HL-60 (cell line): ENCODE measurements around the gene RASD2.

Experiments used
- GABPA ChIP-seq: IDR thresholded peaks from 2 replicates; pipeline ENCODE4 v1.6.1; 2012; ENCODE audit warnings: low read depth
- POLR2AphosphoS5 ChIP-seq: IDR thresholded peaks from 2 replicates; pipeline ENCODE4 v1.6.1; 2012; ENCODE audit warnings: low read depth
- SPI1 ChIP-seq: IDR thresholded peaks from 2 replicates; pipeline ENCODE4 v1.6.1; 2012; ENCODE audit warnings: low read depth, mild to moderate bottlenecking, borderline replicate concordance
- TF ChIP-seq, protein P1 (sequence below): IDR thresholded peaks from one replicate; pipeline ENCODE4 v1.5.1; 2011; ENCODE audit warnings: low read length, control low read depth, inconsistent platforms; ENCODE audit not compliant: insufficient read depth
- TF ChIP-seq, protein P2 (sequence below): IDR thresholded peaks from 2 replicates; pipeline ENCODE4 v1.6.1; 2012; ENCODE audit warnings: low read depth; ENCODE audit not compliant: insufficient replicate concordance

DNA sequence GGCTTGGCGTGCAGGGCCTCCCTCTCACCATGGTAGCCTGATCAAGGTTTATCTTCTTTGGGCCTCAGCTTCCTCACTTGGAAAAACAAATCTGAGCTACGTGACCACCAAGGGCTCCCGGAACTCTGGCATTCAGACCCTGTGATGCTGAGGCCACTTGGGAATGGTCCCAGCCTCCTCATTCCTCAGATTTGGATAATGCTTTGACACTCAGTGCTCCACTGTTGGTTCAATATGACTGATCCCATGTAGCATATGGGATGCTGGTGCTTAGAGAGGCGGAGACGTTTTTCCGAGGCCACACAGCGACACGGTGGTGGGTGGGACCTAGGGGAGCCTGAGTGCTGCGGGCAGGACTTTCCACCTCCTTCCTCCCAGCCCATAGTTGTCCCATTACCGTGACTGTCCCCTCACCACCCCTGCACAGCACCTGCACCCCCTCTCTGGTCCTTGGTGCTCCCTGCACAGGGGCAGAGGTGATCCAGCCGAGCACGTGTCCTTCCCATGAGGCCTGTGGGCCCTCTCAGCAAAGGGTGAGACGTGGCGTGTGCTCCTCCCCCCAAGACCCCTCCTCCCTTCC lies 53.4 kb downstream of the RASD2 start:
- TF ChIP-seq, protein P1, sequence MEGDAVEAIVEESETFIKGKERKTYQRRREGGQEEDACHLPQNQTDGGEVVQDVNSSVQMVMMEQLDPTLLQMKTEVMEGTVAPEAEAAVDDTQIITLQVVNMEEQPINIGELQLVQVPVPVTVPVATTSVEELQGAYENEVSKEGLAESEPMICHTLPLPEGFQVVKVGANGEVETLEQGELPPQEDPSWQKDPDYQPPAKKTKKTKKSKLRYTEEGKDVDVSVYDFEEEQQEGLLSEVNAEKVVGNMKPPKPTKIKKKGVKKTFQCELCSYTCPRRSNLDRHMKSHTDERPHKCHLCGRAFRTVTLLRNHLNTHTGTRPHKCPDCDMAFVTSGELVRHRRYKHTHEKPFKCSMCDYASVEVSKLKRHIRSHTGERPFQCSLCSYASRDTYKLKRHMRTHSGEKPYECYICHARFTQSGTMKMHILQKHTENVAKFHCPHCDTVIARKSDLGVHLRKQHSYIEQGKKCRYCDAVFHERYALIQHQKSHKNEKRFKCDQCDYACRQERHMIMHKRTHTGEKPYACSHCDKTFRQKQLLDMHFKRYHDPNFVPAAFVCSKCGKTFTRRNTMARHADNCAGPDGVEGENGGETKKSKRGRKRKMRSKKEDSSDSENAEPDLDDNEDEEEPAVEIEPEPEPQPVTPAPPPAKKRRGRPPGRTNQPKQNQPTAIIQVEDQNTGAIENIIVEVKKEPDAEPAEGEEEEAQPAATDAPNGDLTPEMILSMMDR, result no peak
- no peak for TF ChIP-seq GABPA
- no peak for TF ChIP-seq SPI1
- TF ChIP-seq, protein P2, sequence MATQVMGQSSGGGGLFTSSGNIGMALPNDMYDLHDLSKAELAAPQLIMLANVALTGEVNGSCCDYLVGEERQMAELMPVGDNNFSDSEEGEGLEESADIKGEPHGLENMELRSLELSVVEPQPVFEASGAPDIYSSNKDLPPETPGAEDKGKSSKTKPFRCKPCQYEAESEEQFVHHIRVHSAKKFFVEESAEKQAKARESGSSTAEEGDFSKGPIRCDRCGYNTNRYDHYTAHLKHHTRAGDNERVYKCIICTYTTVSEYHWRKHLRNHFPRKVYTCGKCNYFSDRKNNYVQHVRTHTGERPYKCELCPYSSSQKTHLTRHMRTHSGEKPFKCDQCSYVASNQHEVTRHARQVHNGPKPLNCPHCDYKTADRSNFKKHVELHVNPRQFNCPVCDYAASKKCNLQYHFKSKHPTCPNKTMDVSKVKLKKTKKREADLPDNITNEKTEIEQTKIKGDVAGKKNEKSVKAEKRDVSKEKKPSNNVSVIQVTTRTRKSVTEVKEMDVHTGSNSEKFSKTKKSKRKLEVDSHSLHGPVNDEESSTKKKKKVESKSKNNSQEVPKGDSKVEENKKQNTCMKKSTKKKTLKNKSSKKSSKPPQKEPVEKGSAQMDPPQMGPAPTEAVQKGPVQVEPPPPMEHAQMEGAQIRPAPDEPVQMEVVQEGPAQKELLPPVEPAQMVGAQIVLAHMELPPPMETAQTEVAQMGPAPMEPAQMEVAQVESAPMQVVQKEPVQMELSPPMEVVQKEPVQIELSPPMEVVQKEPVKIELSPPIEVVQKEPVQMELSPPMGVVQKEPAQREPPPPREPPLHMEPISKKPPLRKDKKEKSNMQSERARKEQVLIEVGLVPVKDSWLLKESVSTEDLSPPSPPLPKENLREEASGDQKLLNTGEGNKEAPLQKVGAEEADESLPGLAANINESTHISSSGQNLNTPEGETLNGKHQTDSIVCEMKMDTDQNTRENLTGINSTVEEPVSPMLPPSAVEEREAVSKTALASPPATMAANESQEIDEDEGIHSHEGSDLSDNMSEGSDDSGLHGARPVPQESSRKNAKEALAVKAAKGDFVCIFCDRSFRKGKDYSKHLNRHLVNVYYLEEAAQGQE, result no peak
- TF ChIP-seq POLR2AphosphoS5, result no peak
